SK-N-MC (cell line): Measurements from ENCODE around the gene ZBTB3.

Source experiments
- EZH2 ChIP-seq: fragments of 200-600 bp; sonication (generic); IDR thresholded peaks from one replicate; pipeline ENCODE4 v1.6.1; 2017; ENCODE audit warnings: antibody characterized with exemption
- FOXP2 ChIP-seq: optimal IDR thresholded peaks from 2 replicates; pipeline ENCODE3; 2011; ENCODE audit warnings: mild to moderate bottlenecking, moderate library complexity; ENCODE audit not compliant: insufficient read depth; ENCODE audit errors: extremely low read length, control extremely low read depth
- POLR2AphosphoS5 ChIP-seq: IDR thresholded peaks from 2 replicates; pipeline ENCODE4 v1.6.1; 2012; ENCODE audit warnings: mild to moderate bottlenecking, low read depth, low read length, borderline replicate concordance

DNA sequence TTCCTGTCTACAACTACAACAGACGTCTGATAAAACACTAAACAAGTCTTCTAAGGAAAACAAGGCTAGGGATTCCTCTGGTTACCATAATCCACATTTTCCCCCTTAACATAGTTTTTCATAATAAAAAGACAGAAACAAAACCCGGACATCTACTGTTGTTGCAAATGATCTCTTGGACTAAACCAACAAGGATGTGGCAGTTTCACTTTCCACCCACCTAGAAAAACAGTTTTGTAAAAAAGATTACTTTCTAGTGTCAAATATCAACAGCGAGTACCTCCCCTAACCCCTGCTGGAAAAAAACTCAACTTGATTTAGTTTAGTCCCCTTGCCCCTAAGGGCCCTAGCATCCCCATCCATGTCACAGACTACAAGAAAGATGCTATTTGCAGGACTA is 41.1 kb downstream of the ZBTB3 start:
- TF ChIP-seq EZH2 (no peak), POLR2AphosphoS5 (no peak), FOXP2 (no peak)
